ENCODE data around the gene CD6. TPM values are rescaled to one million over a fixed set of nuclear protein-coding genes. Genes with fewer than 3 reads are reported as not detected.

Gene CD6
- total RNA-seq, 1 experiment from 2014 or later: not detected

GRCh38 chr11:61057615-61058014 is 86.1 kb downstream of the CD6 start:
- Histone ChIP-seq H4K91ac (ENCODE audit: insufficient read length, low read depth, low read length) (no peak overlapping the region), H3K9ac (ENCODE audit: extremely low read depth, insufficient read length, low read length) (no peak overlapping the region), H3K79me1 (ENCODE audit: insufficient read depth, low read depth, low read length, poor library complexity, severe bottlenecking) (no peaks in the 10 kb centered on the region), H3K56ac (ENCODE audit: insufficient read length, low read depth, low read length) (no peak overlapping the region), H3K4me1 (ENCODE audit: insufficient read depth, low read length) (no peaks in the 10 kb centered on the region), H3K14ac (ENCODE audit: insufficient read depth, low read length) (no peak overlapping the region), H3K27ac (ENCODE audit: insufficient read length, low read depth, low read length) (no peak overlapping the region), H4K20me1 (ENCODE audit: control insufficient read depth, insufficient read depth, insufficient read length) (no peaks in the 10 kb centered on the region), H2BK12ac (ENCODE audit: insufficient read length, low read depth, low read length) (no peak overlapping the region), H3T11ph (ENCODE audit: low read length) (no peak overlapping the region), H2BK5ac (ENCODE audit: insufficient read length, low read length) (no peak overlapping the region), H4K8ac (replicated peaks; ENCODE audit: insufficient read length, low read depth, low read length) (no peak overlapping the region), H2AFZ (ENCODE audit: low read length) (no peak overlapping the region), H2BK120ac (ENCODE audit: low read depth, low read length, poor library complexity, severe bottlenecking) (no peak overlapping the region), H4K5ac (ENCODE audit: insufficient read length, low read depth, low read length) (no peak overlapping the region), H2BK20ac (ENCODE audit: low read depth, low read length, poor library complexity, severe bottlenecking) (no peak overlapping the region), H3K79me2 (ENCODE audit: insufficient read depth, low read length) (no peaks in the 10 kb centered on the region), H3K4me2 (ENCODE audit: insufficient read depth, insufficient read length, low read length) (no peak overlapping the region), H3K23ac (ENCODE audit: insufficient read length, low read depth, low read length) (no peak overlapping the region), H3K4ac (ENCODE audit: low read depth, low read length) (no peak overlapping the region), H2BK15ac (ENCODE audit: low read depth, low read length) (no peak overlapping the region), H3K9me3 (ENCODE audit: control insufficient read depth, low read depth, low read length) (no peaks in the 10 kb centered on the region), H3K23me2 (ENCODE audit: insufficient read length, low read depth, low read length, poor library complexity, severe bottlenecking) (no peaks in the 10 kb centered on the region), H2AK5ac (ENCODE audit: insufficient read length, low read length) (no peak overlapping the region), H3K27me3 (ENCODE audit: insufficient read depth, low read length) (no peaks in the 10 kb centered on the region), H3K18ac (ENCODE audit: insufficient read length, low read depth, low read length) (no peak overlapping the region)
- no peak for DNase-seq
- TF ChIP-seq CTCF (conservative IDR thresholded peaks at IDR 0.05): no peak
- no peak overlapping the region for H3K27ac Mint-ChIP-seq
- H3K9me3 Mint-ChIP-seq: no peaks in the 10 kb centered on the region
- no peaks in the 10 kb centered on the region for H3K36me3 Mint-ChIP-seq (ENCODE audit: insufficient read depth in 1 of 3, low read depth in 3 of 3)
- no peak overlapping the region for H3K4me3 Mint-ChIP-seq
- no CpG with 5 or more reads among the region's 12 CpGs for WGBS (ENCODE audit: extremely low coverage, insufficient read length, low lambda C conversion rate)
- peaks cover 0 to 3% of the 10 kb centered on the region in 2 experiments; a peak in 1 of 4 replicates for H3K4me1 Mint-ChIP-seq
- H3K27me3 Mint-ChIP-seq (ENCODE audit: low read depth): peaks cover 8% of the 10 kb centered on the region

Measured in H9 (cell line).